ENCODE results near the gene COL5A1.
A peak's percentile ranks its signal among the peaks of the same experiment; 100 is the strongest.

The COL5A1 gene

DNA sequence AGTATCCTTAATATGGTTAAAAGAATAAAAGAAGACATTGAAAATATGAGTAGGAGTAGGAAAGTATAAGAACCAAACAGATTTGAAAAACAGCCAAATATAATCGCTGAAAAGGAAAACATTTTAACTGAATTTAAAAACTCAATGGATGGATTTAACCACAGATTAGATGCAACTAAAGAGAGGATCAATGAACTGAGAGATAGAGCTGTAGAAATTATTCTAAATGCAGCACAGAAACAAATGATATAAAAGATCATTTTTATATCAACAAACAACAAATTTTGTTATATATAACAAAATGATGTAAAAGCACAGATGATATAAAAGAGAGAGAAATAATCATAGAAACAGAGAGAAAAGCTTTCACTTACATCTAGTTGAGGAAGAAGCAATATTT is 29.3 kb upstream of the COL5A1 start:
- H3K4me3 ChIP-seq, result no peak overlapping the region
- H3K36me3 ChIP-seq, result no peaks in the 10 kb centered on the region
- no peaks in the 10 kb centered on the region for H3K9me3 ChIP-seq
- peaks cover 0 to 12% (median 0%) of the 10 kb centered on the region in 4 donors for H3K4me1 ChIP-seq
- H3K27me3 ChIP-seq, result peaks cover 0 to 2% of the 10 kb centered on the region in 2 donors
- TF ChIP-seq, protein P1, sequence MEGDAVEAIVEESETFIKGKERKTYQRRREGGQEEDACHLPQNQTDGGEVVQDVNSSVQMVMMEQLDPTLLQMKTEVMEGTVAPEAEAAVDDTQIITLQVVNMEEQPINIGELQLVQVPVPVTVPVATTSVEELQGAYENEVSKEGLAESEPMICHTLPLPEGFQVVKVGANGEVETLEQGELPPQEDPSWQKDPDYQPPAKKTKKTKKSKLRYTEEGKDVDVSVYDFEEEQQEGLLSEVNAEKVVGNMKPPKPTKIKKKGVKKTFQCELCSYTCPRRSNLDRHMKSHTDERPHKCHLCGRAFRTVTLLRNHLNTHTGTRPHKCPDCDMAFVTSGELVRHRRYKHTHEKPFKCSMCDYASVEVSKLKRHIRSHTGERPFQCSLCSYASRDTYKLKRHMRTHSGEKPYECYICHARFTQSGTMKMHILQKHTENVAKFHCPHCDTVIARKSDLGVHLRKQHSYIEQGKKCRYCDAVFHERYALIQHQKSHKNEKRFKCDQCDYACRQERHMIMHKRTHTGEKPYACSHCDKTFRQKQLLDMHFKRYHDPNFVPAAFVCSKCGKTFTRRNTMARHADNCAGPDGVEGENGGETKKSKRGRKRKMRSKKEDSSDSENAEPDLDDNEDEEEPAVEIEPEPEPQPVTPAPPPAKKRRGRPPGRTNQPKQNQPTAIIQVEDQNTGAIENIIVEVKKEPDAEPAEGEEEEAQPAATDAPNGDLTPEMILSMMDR (IDR thresholded peaks at IDR 0.05), result no peak
- intact Hi-C loops (cut with DNase I; ENCODE audit: low total_unique reads), result no loop called here
- H3K27ac ChIP-seq, result no peak overlapping the region
- no peak for DNase-seq

DNA sequence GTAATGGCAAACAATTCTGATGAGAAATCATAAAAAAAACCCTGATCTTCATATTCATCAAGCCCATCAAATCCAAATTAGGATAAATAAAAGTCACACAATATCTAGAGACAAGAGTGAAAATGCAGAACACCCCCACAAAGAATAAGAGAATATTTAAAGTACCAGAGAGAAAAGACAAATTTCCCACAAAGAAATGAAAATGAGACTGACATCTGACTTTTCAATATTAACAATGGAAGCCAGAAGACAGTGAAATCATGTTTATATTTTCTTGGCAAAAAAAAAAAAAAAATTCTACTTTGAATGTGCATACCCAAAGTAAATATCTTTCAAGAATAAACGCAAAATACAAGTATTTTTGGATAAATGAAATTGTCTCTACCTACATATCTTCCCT is 28.9 kb upstream of the COL5A1 start:
- no peak for DNase-seq
- H3K36me3 ChIP-seq, result no peaks in the 10 kb centered on the region
- H3K27me3 ChIP-seq, result peaks cover 0 to 2% of the 10 kb centered on the region in 2 donors
- H3K4me1 ChIP-seq, result peaks cover 0 to 14% (median 0%) of the 10 kb centered on the region in 4 donors
- H3K4me3 ChIP-seq, result no peak overlapping the region
- H3K9me3 ChIP-seq, result no peaks in the 10 kb centered on the region
- TF ChIP-seq, protein P1 (IDR thresholded peaks at IDR 0.05), result no peak
- intact Hi-C loops (cut with DNase I; ENCODE audit: low total_unique reads), result no loop called here
- H3K27ac ChIP-seq, result no peak overlapping the region

DNA sequence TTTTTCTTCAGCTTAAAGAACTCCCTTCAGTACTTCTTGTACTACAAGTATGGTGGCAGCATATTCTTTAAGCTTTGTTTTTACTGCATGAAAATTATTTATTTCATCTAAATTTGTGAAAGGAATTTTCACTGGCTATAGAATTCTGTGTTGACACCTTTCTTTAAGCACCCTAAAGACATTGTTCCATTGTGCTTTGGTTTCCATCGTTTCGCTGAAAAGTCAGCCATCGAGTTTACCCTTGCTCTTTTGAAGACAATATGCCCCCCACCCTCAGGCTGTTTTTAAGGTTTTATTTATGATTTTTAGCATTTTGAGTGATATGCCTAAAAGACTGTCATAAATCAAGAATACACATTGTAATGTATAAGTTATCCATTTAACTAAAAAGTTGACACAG is 27.3 kb upstream of the COL5A1 start:
- TF ChIP-seq, protein P1 (IDR thresholded peaks at IDR 0.05), result no peak
- Histone ChIP-seq H3K9me3 (no peaks in the 10 kb centered on the region), H3K4me3 (no peak overlapping the region), H3K27ac (no peak overlapping the region), H3K36me3 (no peaks in the 10 kb centered on the region), H3K27me3 (peaks cover 0 to 5% of the 10 kb centered on the region in 2 donors), H3K4me1 (peaks cover 0 to 24% (median 0%) of the 10 kb centered on the region in 4 donors)
- intact Hi-C loops (cut with DNase I; ENCODE audit: low total_unique reads), result no loop called here
- DNase-seq, result no peak

DNA sequence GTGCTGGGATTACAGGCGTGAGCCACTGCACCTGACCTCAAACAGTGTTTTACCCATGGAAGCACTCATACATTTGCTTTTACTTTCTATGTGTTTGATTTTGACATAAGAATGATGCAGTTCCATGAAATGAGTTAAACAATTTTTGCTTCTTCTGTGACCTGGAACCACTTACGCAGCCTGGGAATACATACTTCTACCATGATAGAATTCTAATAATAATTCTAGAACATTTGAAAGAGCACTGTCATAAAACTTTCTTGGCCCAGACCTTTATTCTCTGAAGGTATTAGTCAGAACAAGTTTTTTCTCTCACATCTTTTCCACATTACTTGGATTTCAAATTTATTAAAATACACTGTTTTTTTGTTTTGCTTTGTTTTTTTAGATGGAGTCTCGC is 25.3 kb upstream of the COL5A1 start:
- Histone ChIP-seq H3K4me3 (no peak overlapping the region), H3K9me3 (no peaks in the 10 kb centered on the region), H3K27me3 (peaks cover 0 to 7% of the 10 kb centered on the region in 2 donors), H3K36me3 (no peaks in the 10 kb centered on the region), H3K27ac (no peak overlapping the region), H3K4me1 (peaks cover 0 to 32% (median 0%) of the 10 kb centered on the region in 4 donors)
- no peak for DNase-seq
- intact Hi-C loops (cut with DNase I; ENCODE audit: low total_unique reads), result no loop called here
- TF ChIP-seq, protein P1 (IDR thresholded peaks at IDR 0.05), result no peak

DNA sequence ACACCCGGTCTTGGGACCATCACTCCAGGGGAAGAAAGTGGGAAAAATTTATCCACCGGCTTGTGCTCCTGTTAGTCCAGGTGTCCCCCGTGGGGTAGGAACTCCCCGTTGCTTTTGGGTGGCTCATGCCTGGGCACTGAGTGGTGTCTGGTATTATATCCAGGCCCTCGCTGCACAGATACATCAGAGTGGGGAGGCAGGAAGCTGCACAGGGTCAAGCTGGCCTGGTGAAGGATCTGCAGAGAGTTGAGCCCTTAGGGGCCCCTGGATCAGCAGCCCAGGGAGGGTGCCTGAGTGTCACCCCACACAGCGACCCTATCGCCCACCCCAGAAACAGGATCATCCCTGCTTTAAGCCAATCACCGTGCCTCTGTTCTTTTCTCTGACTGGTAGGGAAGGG is 24.4 kb upstream of the COL5A1 start:
- Histone ChIP-seq H3K27ac (no peak overlapping the region), H3K4me3 (no peak overlapping the region), H3K27me3 (peaks cover 0 to 10% of the 10 kb centered on the region in 2 donors), H3K36me3 (no peaks in the 10 kb centered on the region), H3K4me1 (peaks cover 0 to 32% (median 0%) of the 10 kb centered on the region in 4 donors), H3K9me3 (no peaks in the 10 kb centered on the region)
- intact Hi-C loops (cut with DNase I; ENCODE audit: low total_unique reads), result no loop called here
- peak in 1 of 2 donors; percentile 40 for DNase-seq
- TF ChIP-seq, protein P1 (IDR thresholded peaks at IDR 0.05), result no peak

DNA sequence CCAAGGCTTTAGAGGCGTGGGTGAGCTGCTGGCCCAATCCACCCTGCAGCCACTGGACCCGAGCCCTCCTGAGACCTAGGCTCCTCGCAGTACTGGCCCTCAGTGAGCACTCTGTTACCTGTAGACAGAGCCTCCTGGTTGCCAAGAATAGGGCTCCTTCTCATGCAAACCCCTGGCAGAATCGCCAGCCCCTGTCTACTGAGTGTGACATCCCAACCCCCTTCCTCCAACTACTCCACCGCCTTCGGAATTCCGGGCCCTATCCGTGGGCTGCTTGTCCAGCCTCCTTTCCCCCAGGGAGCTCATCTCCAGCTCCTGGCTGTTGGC is 23.8 kb upstream of the COL5A1 start:
- Histone ChIP-seq H3K27me3 (peaks cover 0 to 10% of the 10 kb centered on the region in 2 donors), H3K4me3 (no peak overlapping the region), H3K36me3 (no peaks in the 10 kb centered on the region), H3K9me3 (no peaks in the 10 kb centered on the region), H3K4me1 (peaks cover 0 to 32% (median 0%) of the 10 kb centered on the region in 4 donors), H3K27ac (no peak overlapping the region)
- DNase-seq, result no peak
- intact Hi-C loops (cut with DNase I; ENCODE audit: low total_unique reads), result no loop called here
- TF ChIP-seq, protein P1 (IDR thresholded peaks at IDR 0.05), result no peak

Data from tibial artery (tissue), 4 donors.